Measurements from ENCODE around the gene SMTN.

The SMTN gene

GRCh38 chr22:31103111-31103510 is 22.0 kb downstream of the SMTN start:
- no peak for TF ChIP-seq CTCF (conservative IDR thresholded peaks at IDR 0.05; ENCODE audit: control insufficient read depth, insufficient read depth, low read depth, low read length)
- no peak overlapping the region for H3K4me3 ChIP-seq (ENCODE audit: control insufficient read depth, low read depth, low read length)
- DNase-seq (ENCODE audit: low read depth), result no peak

- no peak overlapping the region for H3K4me3 ChIP-seq (ENCODE audit: control insufficient read depth, low read depth, low read length)
- DNase-seq (ENCODE audit: low read depth), result no peak
- TF ChIP-seq CTCF (conservative IDR thresholded peaks at IDR 0.05; ENCODE audit: control insufficient read depth, insufficient read depth, low read depth, low read length), result no peak
Measured at GRCh38 chr22:31103899-31104694, 23.0 kb downstream of the SMTN start.

GRCh38 chr22:31104869-31105268 is 23.8 kb downstream of the SMTN start:
- DNase-seq (ENCODE audit: low read depth), result peak; percentile 28
- H3K4me3 ChIP-seq (ENCODE audit: control insufficient read depth, low read depth, low read length), result no peak overlapping the region
- peak; percentile 31 for TF ChIP-seq CTCF (conservative IDR thresholded peaks at IDR 0.05; ENCODE audit: control insufficient read depth, insufficient read depth, low read depth, low read length)

- no peak for DNase-seq (ENCODE audit: low read depth)
- H3K4me3 ChIP-seq (ENCODE audit: control insufficient read depth, low read depth, low read length), result no peak overlapping the region
- no peak for TF ChIP-seq CTCF (conservative IDR thresholded peaks at IDR 0.05; ENCODE audit: control insufficient read depth, insufficient read depth, low read depth, low read length)
Measured at GRCh38 chr22:31105282-31105929, 24.3 kb downstream of the SMTN start.

GRCh38 chr22:31106001-31106571 is 25.0 kb downstream of the SMTN start:
- peak overlapping the region; percentile 78 for H3K4me3 ChIP-seq (ENCODE audit: control insufficient read depth, low read depth, low read length)
- TF ChIP-seq CTCF (conservative IDR thresholded peaks at IDR 0.05; ENCODE audit: control insufficient read depth, insufficient read depth, low read depth, low read length), result peak; percentile 14
- DNase-seq (ENCODE audit: low read depth), result peak; percentile 38

GRCh38 chr22:31106731-31107177 is 25.6 kb downstream of the SMTN start:
- DNase-seq (ENCODE audit: low read depth), result peak; percentile 75
- peak overlapping the region; percentile 78 for H3K4me3 ChIP-seq (ENCODE audit: control insufficient read depth, low read depth, low read length)
- TF ChIP-seq CTCF (conservative IDR thresholded peaks at IDR 0.05; ENCODE audit: control insufficient read depth, insufficient read depth, low read depth, low read length), result no peak

Measured in fibroblast of mammary gland (primary cell).